ENCODE measurements around the gene ARRB2. TPM values are rescaled to one million over a fixed set of nuclear protein-coding genes. Genes with fewer than 3 reads are reported as not detected.
"Not testable (repeated sequence)": the region's sequence is repeated elsewhere in the genome, so short reads cannot be mapped to it uniquely, and the experiment has no call there.

ARRB2 gene
- total and polyA plus RNA-seq, 12 donors = 10.8 to 53.5 (median 17.2) TPM

GRCh38 chr17:4712526-4712925, 2.1 kb downstream of the ARRB2 start:
- WGBS, 2 donors = 85 to 88% methylated on average over 3 of the region's 3 CpGs
- peak overlapping the region in 3 of 10 donors; percentile 72 to 99 (median 82) for H3K27ac ChIP-seq
- ATAC-seq (no peak), DNase-seq (no peak)
- H3K9me3 ChIP-seq = no peaks in the 10 kb centered on the region
- peaks cover 4 to 53% (median 13%) of the 10 kb centered on the region in 9 donors for H3K4me1 ChIP-seq
- H3K27me3 ChIP-seq = no peaks in the 10 kb centered on the region
- peaks cover 0 to 23% (median 0%) of the 10 kb centered on the region in 9 donors for H3K36me3 ChIP-seq
- intact Hi-C loops (cut with DNase I) = loop anchor here in 4 of 10 donors (5.0 kb wide), 3 partner anchors 75 to 190 kb away; partner anchors contain the start of genes GLTPD2 (in 2 of the 4), VMO1 (in 2 of the 4) and CHRNE (in 1 of the 4)
- no peak for TF ChIP-seq CTCF (IDR thresholded peaks at IDR 0.05)
- peak overlapping the region in 4 of 10 donors; percentile 18 to 79 (median 72) for H3K4me3 ChIP-seq

- Histone ChIP-seq H3K27ac (peak overlapping the region in 3 of 10 donors; percentile 15 to 99 (median 58)), H3K4me3 (peak overlapping the region in 1 of 10 donors; percentile 38), H3K4me1 (peaks cover 4 to 51% (median 15%) of the 10 kb centered on the region in 9 donors), H3K36me3 (peaks cover 0 to 43% (median 0%) of the 10 kb centered on the region in 9 donors)
- ATAC-seq, H3K27me3 ChIP-seq, H3K9me3 ChIP-seq, DNase-seq: not testable (repeated sequence)
- intact Hi-C loops (cut with DNase I) = loop anchor here in 4 of 10 donors (5.0 kb wide), 3 partner anchors 73 to 188 kb away; partner anchors contain the start of genes GLTPD2 (in 2 of the 4), VMO1 (in 2 of the 4) and CHRNE (in 1 of the 4)
- WGBS, 2 donors = 83 to 84% methylated on average over 9 of the region's 15 CpGs
These were observed 4.1 kb downstream of the ARRB2 start for GRCh38 chr17:4714340-4715062.

- Histone ChIP-seq H3K4me1 (peaks cover 4 to 48% (median 12%) of the 10 kb centered on the region in 9 donors), H3K27me3 (no peaks in the 10 kb centered on the region), H3K36me3 (peaks cover 0 to 50% (median 0%) of the 10 kb centered on the region in 9 donors), H3K9me3 (no peaks in the 10 kb centered on the region), H3K4me3 (peak overlapping the region in 1 of 10 donors; percentile 38), H3K27ac (peak overlapping the region in 3 of 10 donors; percentile 15 to 99 (median 58))
- intact Hi-C loops (cut with DNase I) = no loop called here
- DNase-seq (no peak), ATAC-seq (no peak)
- no peak for TF ChIP-seq CTCF (IDR thresholded peaks at IDR 0.05)
- 73 to 80% methylated on average over 11 of the region's 11 CpGs for WGBS, 2 donors
These were observed 4.8 kb downstream of the ARRB2 start for GRCh38 chr17:4715063-4715744.

GRCh38 chr17:4716081-4716480, 5.6 kb downstream of the ARRB2 start:
- intact Hi-C loops (cut with DNase I) = no loop called here
- Histone ChIP-seq H3K27me3 (no peaks in the 10 kb centered on the region), H3K27ac (peak overlapping the region in 1 of 10 donors; percentile 99), H3K4me3 (no peak overlapping the region), H3K4me1 (peaks cover 2 to 45% (median 8%) of the 10 kb centered on the region in 9 donors), H3K9me3 (no peaks in the 10 kb centered on the region), H3K36me3 (peaks cover 0 to 59% (median 0%) of the 10 kb centered on the region in 9 donors)
- ATAC-seq = no peak
- no peak for TF ChIP-seq CTCF (IDR thresholded peaks at IDR 0.05)
- 97 to 99% methylated on average over 10 of the region's 10 CpGs for WGBS, 2 donors
- no peak for DNase-seq
